Hepatocyte (in vitro differentiated cells): ENCODE data around the gene SUCLG2.

Experiments
- CTCF ChIP-seq: fragments of 200-600 bp; sonication (generic); IDR thresholded peaks from 2 replicates; pipeline ENCODE4 v1.5.1; 2016; ENCODE audit warnings: antibody characterized with exemption, mild to moderate bottlenecking; ENCODE audit not compliant: poor library complexity
- EZH2 ChIP-seq: fragments of 200-600 bp; sonication (generic); IDR thresholded peaks from 2 replicates; pipeline ENCODE4 v1.6.1; 2016; ENCODE audit warnings: antibody characterized with exemption, mild to moderate bottlenecking, borderline replicate concordance
- EZH2phosphoT487 ChIP-seq: fragments of 200-600 bp; sonication (generic); IDR thresholded peaks from one replicate; pipeline ENCODE4 v1.6.1; 2018; ENCODE audit warnings: antibody characterized with exemption, mild to moderate bottlenecking, low read depth, moderate library complexity; ENCODE audit not compliant: unreplicated experiment, severe bottlenecking

- TF ChIP-seq CTCF: no peak
- TF ChIP-seq EZH2phosphoT487: no peak
- TF ChIP-seq EZH2: no peak
These were observed 114.1 kb downstream of the SUCLG2 start for GRCh38 chr3:67540198-67540894.
